HEK293 (cell line): Measurements from ENCODE around the gene ANTXR1.
A peak's percentile ranks its signal among the peaks of the same experiment; 100 is the strongest.
"Not testable (repeated sequence)": the region's sequence is repeated elsewhere in the genome, so short reads cannot be mapped to it uniquely, and the experiment has no call there.

Experiments
- CTCF ChIA-PET: fragments of 350-600 bp; formaldehyde crosslinking; extraction: SDS; loops from one replicate; lab custom pipeline; 2021; ENCODE audit warnings: antibody characterized with exemption; lab: Yijun Ruan, JAX
- POLR2A ChIA-PET: fragments of 300-600 bp; formaldehyde crosslinking; extraction: SDS; loops from one replicate; lab custom pipeline; 2020; ENCODE audit warnings: antibody characterized with exemption, inconsistent platforms; lab: Yijun Ruan, JAX
- H3K27ac ChIP-seq: fragments of 200-500 bp; sonication (Bioruptor generic); 2 replicates; pipeline ENCODE4 v1.5.1; 2014; ENCODE audit warnings: low read depth, low read length, control low read depth, inconsistent platforms; ENCODE audit errors: extremely low read depth
- H3K36me3 ChIP-seq, 2 experiments: fragments of 200-500 bp in 1 of 2; sonication (Bioruptor generic) in 1 of 2; 1 replicate in 1 of 2; 2 replicates in 1 of 2; pipeline ENCODE4 v1.5.1; 2014 to 2017; ENCODE audit warnings: inconsistent platforms in 2 of 2, low read length in 2 of 2; ENCODE audit not compliant: control insufficient read depth in 2 of 2, insufficient read depth in 1 of 2
- H3K4me1 ChIP-seq: fragments of 200-500 bp; sonication (Bioruptor generic); 2 replicates; pipeline ENCODE4 v1.5.1; 2014; ENCODE audit warnings: mild to moderate bottlenecking, low read length, inconsistent platforms; ENCODE audit not compliant: control insufficient read depth, insufficient read depth
- H3K4me3 ChIP-seq: 2 replicates; pipeline ENCODE4 v1.5.1; 2011; ENCODE audit warnings: low read depth, mild to moderate bottlenecking, control low read depth, low read length, moderate library complexity
- H3K9me3 ChIP-seq: fragments of 200-500 bp; sonication (Bioruptor generic); 2 replicates; pipeline ENCODE4 v1.5.1; 2014; ENCODE audit warnings: low read depth, low read length, inconsistent platforms; ENCODE audit not compliant: control insufficient read depth, insufficient read depth
- GLI4 ChIP-seq: fragments of 450-650 bp; formaldehyde crosslinking; IDR thresholded peaks from 2 replicates; pipeline ENCODE4 v1.5.1; 2016; ENCODE audit warnings: missing biosample characterization, missing genetic modification characterization
- HOXA7 ChIP-seq: sonication (generic); formaldehyde crosslinking; IDR thresholded peaks from 2 replicates; pipeline ENCODE4 v1.8.1; 2022; ENCODE audit warnings: missing genetic modification reagents, borderline replicate concordance
- INSM2 ChIP-seq: fragments of 450-650 bp; formaldehyde crosslinking; IDR thresholded peaks from 2 replicates; pipeline ENCODE4 v1.5.1; 2016; ENCODE audit warnings: missing biosample characterization, missing genetic modification characterization
- MZF1 ChIP-seq: fragments of 450-650 bp; formaldehyde crosslinking; IDR thresholded peaks from 2 replicates; pipeline ENCODE4 v1.5.1; 2017; ENCODE audit warnings: missing biosample characterization, missing genetic modification characterization, borderline replicate concordance
- SCRT2 ChIP-seq: fragments of 450-650 bp; formaldehyde crosslinking; IDR thresholded peaks from 2 replicates; pipeline ENCODE4 v1.5.1; 2016; ENCODE audit warnings: missing biosample characterization, missing genetic modification characterization
- SETDB1 ChIP-seq: IDR thresholded peaks from one replicate; pipeline ENCODE4 v1.6.1; 2017; ENCODE audit warnings: mild to moderate bottlenecking, low read length, moderate library complexity, mixed read lengths; ENCODE audit not compliant: insufficient read length
- ZBTB21 ChIP-seq: fragments of 450-650 bp; formaldehyde crosslinking; IDR thresholded peaks from 2 replicates; pipeline ENCODE4 v1.5.1; 2017; ENCODE audit warnings: missing biosample characterization, missing genetic modification characterization
- ZBTB6 ChIP-seq: fragments of 450-650 bp; formaldehyde crosslinking; IDR thresholded peaks from 2 replicates; pipeline ENCODE4 v1.5.1; 2017; ENCODE audit warnings: missing biosample characterization, missing genetic modification characterization
- ZNF121 ChIP-seq: fragments of 450-650 bp; formaldehyde crosslinking; IDR thresholded peaks from 2 replicates; pipeline ENCODE4 v1.5.1; 2016; ENCODE audit warnings: missing biosample characterization, missing genetic modification characterization
- ZNF138 ChIP-seq: fragments of 450-650 bp; formaldehyde crosslinking; IDR thresholded peaks from 2 replicates; pipeline ENCODE4 v1.5.1; 2016; ENCODE audit warnings: missing biosample characterization, missing genetic modification characterization, borderline replicate concordance
- ZNF18 ChIP-seq: fragments of 450-650 bp; formaldehyde crosslinking; IDR thresholded peaks from 2 replicates; pipeline ENCODE4 v1.5.1; 2016; ENCODE audit warnings: missing biosample characterization, missing genetic modification characterization
- ZNF292 ChIP-seq: fragments of 450-650 bp; formaldehyde crosslinking; IDR thresholded peaks from 2 replicates; pipeline ENCODE4 v1.5.1; 2016; ENCODE audit warnings: low read depth, missing biosample characterization, missing genetic modification characterization, borderline replicate concordance
- ZNF311 ChIP-seq: fragments of 450-650 bp; formaldehyde crosslinking; IDR thresholded peaks from 2 replicates; pipeline ENCODE4 v1.5.1; 2017; ENCODE audit warnings: missing biosample characterization, missing genetic modification characterization, borderline replicate concordance
- ZNF473 ChIP-seq: fragments of 450-650 bp; formaldehyde crosslinking; IDR thresholded peaks from 2 replicates; pipeline ENCODE4 v1.5.1; 2017; ENCODE audit warnings: missing biosample characterization, missing genetic modification characterization
- ZNF488 ChIP-seq: fragments of 450-650 bp; formaldehyde crosslinking; IDR thresholded peaks from 2 replicates; pipeline ENCODE4 v1.5.1; 2016; ENCODE audit warnings: missing biosample characterization, missing genetic modification characterization
- ZNF518A ChIP-seq: fragments of 450-650 bp; formaldehyde crosslinking; conservative IDR thresholded peaks from 2 replicates; pipeline ENCODE4 v1.5.1; 2016; ENCODE audit warnings: low read depth, missing biosample characterization, missing genetic modification characterization
- ZNF558 ChIP-seq: fragments of 450-650 bp; formaldehyde crosslinking; IDR thresholded peaks from 2 replicates; pipeline ENCODE4 v1.5.1; 2016; ENCODE audit warnings: missing biosample characterization, missing genetic modification characterization
- ZNF677 ChIP-seq: fragments of 450-650 bp; IDR thresholded peaks from 2 replicates; pipeline ENCODE4 v1.5.0; 2018; ENCODE audit warnings: missing biosample characterization, mild to moderate bottlenecking, missing genetic modification characterization, moderate library complexity
- ZNF792 ChIP-seq: fragments of 450-650 bp; formaldehyde crosslinking; IDR thresholded peaks from 2 replicates; pipeline ENCODE4 v1.5.1; 2016; ENCODE audit warnings: missing biosample characterization, missing genetic modification characterization

ANTXR1 gene

GRCh38 chr2:69235835-69236234, 222.9 kb downstream of the ANTXR1 start:
- not testable (repeated sequence) for H3K36me3 ChIP-seq, H3K9me3 ChIP-seq, H3K4me1 ChIP-seq, H3K4me3 ChIP-seq, H3K27ac ChIP-seq
- CTCF ChIA-PET: interaction anchor here (1.0 kb wide), 2 partner anchors 223 to 293 kb away, joined by 3 to 4 read pairs; partner anchors contain the start of gene ANTXR1
- POLR2A ChIA-PET: interaction anchor here (0.7 kb wide), 1 partner anchor 210 kb away, joined by 4 read pairs; no protein-coding TSS in a partner anchor
- TF ChIP-seq SCRT2 (tag by site-specific recombination) (peak; percentile 33; the same call in 1 of the 2 replicates), MZF1 (tag by site-specific recombination) (peak; percentile 88; the same call in 1 of the 2 replicates)

- ChIA-PET CTCF (no interaction called here), POLR2A (no interaction called here)
- TF ChIP-seq ZNF121 (peak; percentile 53; the same call in 1 of the 2 replicates), MZF1 (tag by site-specific recombination) (peak; percentile 51; the same call in 1 of the 2 replicates), INSM2 (tag by site-specific recombination) (no peak), ZBTB21 (tag by site-specific recombination) (no peak)
- no peak overlapping the region for H3K27ac ChIP-seq
- no peaks in the 10 kb centered on the region for H3K9me3 ChIP-seq
- H3K36me3 ChIP-seq: no peaks in the 10 kb centered on the region
- peaks cover 8% of the 10 kb centered on the region; the same call in 1 of the 2 replicates for H3K4me1 ChIP-seq
- H3K4me3 ChIP-seq: no peak overlapping the region
Measured at GRCh38 chr2:69237070-69237670, 224.2 kb downstream of the ANTXR1 start.

GRCh38 chr2:69238449-69239031, 225.6 kb downstream of the ANTXR1 start:
- Histone ChIP-seq H3K4me1 (peaks cover 8% of the 10 kb centered on the region), H3K36me3 (no peaks in the 10 kb centered on the region), H3K9me3 (no peaks in the 10 kb centered on the region), H3K27ac (no peak overlapping the region), H3K4me3 (no peak overlapping the region)
- ChIA-PET POLR2A (no interaction called here), CTCF (interaction anchor here (0.7 kb wide), 1 partner anchor 403 kb away, joined by 3 read pairs; no protein-coding TSS in a partner anchor)
- TF ChIP-seq ZNF473: no peak
- TF ChIP-seq ZNF518A (tag by site-specific recombination): no peak
- TF ChIP-seq ZNF792 (tag by site-specific recombination): no peak
- no peak for TF ChIP-seq ZNF292 (tag by site-specific recombination)
- TF ChIP-seq HOXA7 (CRISPR knock-in tag): no peak
- no peak for TF ChIP-seq ZNF488 (tag by site-specific recombination)
- no peak for TF ChIP-seq ZNF558 (tag by site-specific recombination)
- TF ChIP-seq ZNF138 (tag by site-specific recombination): no peak
- no peak for TF ChIP-seq ZNF677
- no peak for TF ChIP-seq GLI4 (tag by site-specific recombination)
- no peak for TF ChIP-seq ZNF18 (tag by site-specific recombination)
- no peak for TF ChIP-seq ZNF311 (tag by site-specific recombination)
- TF ChIP-seq SETDB1: no peak
- no peak for TF ChIP-seq ZBTB6 (tag by site-specific recombination)
